ENCODE results near the gene ATP2B3. TPM values are rescaled to one million over a fixed set of nuclear protein-coding genes. Genes with fewer than 3 reads are reported as not detected.

ATP2B3 gene
- total and polyA plus RNA-seq, 9 of the 15 experiments (the other 6 are each of a cell fraction or from before 2014, with no cell fraction given), result 0.04 TPM; not detected in 8

- no peak for TF ChIP-seq CTCFL (IDR thresholded peaks at IDR 0.05; ENCODE audit: borderline replicate concordance, insufficient read depth, low read depth, low read length, poor library complexity, severe bottlenecking)
- TF ChIP-seq HCFC1 (IDR thresholded peaks at IDR 0.05; ENCODE audit: low read depth, low read length), result no peak
- no peak for TF ChIP-seq SMARCA5 (IDR thresholded peaks at IDR 0.05)
- no peak for TF ChIP-seq HDAC1 (IDR thresholded peaks at IDR 0.05)
- TF ChIP-seq ETV1 (tag; conservative IDR thresholded peaks at IDR 0.05; ENCODE audit: low read depth), result no peak
- peak; percentile 85 for TF ChIP-seq MGA (IDR thresholded peaks at IDR 0.05)
- TF ChIP-seq MTA2 (IDR thresholded peaks at IDR 0.05; ENCODE audit: low read depth), result no peak
- no peak for TF ChIP-seq RCOR1 (IDR thresholded peaks at IDR 0.05; ENCODE audit: borderline replicate concordance in 1 of 2, low read depth in 2 of 2, low read length in 2 of 2)
- TF ChIP-seq ZNF282 (CRISPR knock-in tag; IDR thresholded peaks at IDR 0.05), result no peak
- TF ChIP-seq CHD1 (IDR thresholded peaks at IDR 0.05; ENCODE audit: low read length), result no peak
- TF ChIP-seq POLR2H (tag; IDR thresholded peaks at IDR 0.05; ENCODE audit: low read depth), result no peak
- TF ChIP-seq CBX3 (IDR thresholded peaks at IDR 0.05; ENCODE audit: borderline replicate concordance in 1 of 2, low read length in 2 of 2), result no peak
- no peak for TF ChIP-seq SETDB1 (IDR thresholded peaks at IDR 0.05; ENCODE audit: low read length)
- no peak for TF ChIP-seq TRIM28 (IDR thresholded peaks at IDR 0.05)
- peak; percentile 90 for TF ChIP-seq SMAD4 (CRISPR knock-in tag; conservative IDR thresholded peaks at IDR 0.05)
- TF ChIP-seq XRCC5 (IDR thresholded peaks at IDR 0.05; ENCODE audit: low read depth, low read length), result no peak
- no peak for TF ChIP-seq ZNF644 (tag; IDR thresholded peaks at IDR 0.05; ENCODE audit: low read depth)
Observed at GRCh38 chrX:153474718-153475117, 42.7 kb upstream of the ATP2B3 start (continued).

Measured in K562 (cell line).